NOMO-1 treated with dmso at 0.1 percent for 144 hours (cell line): ENCODE measurements around the gene RNF183.
A peak's percentile ranks its signal among the peaks of the same experiment; 100 is the strongest.

ENCODE experiments used
- DNase-seq: peaks from one replicate; lab custom pipeline; 2025; ENCODE audit not compliant: unreplicated experiment; lab: John Stamatoyannopoulos, UW

RNF183 gene, protein sequence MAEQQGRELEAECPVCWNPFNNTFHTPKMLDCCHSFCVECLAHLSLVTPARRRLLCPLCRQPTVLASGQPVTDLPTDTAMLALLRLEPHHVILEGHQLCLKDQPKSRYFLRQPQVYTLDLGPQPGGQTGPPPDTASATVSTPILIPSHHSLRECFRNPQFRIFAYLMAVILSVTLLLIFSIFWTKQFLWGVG

DNA sequence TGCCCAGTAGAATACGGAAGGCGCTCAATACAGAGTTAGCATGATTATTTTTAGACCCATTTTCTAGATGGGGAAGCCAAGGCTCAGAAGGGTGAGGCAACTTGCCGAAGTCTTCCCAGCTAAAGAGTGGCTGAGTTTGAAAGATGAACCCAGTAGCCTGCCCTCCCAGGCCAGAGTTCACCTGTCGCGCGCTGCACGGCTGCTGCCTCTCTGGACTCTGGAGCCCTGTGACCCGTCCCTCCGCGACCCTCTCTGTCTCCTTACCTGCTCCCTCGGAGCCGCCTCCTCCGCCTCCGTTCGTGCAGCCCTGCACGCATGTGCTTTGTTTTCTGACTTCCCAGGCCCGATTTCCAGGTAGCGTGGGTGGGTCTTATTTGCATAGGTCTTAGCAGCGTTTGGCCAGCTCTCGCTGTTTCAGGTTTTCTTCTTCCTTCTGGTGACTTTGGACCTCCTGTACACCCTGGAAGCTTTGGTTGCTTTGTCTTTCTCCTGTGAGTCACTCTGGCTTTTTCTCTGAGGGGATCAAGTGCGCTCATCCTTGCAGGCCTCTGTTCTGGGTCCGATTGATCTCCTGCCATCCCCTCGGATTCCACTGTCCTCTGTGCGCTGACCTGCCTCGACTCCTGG lies at the start of gene RNF183:
Gene RNF183 (minus strand): TSS at position 585 of the 627 bp plus-strand sequence. CDS start 5,192 bp downstream, outside the sequence.
- no peak for DNase-seq

DNA sequence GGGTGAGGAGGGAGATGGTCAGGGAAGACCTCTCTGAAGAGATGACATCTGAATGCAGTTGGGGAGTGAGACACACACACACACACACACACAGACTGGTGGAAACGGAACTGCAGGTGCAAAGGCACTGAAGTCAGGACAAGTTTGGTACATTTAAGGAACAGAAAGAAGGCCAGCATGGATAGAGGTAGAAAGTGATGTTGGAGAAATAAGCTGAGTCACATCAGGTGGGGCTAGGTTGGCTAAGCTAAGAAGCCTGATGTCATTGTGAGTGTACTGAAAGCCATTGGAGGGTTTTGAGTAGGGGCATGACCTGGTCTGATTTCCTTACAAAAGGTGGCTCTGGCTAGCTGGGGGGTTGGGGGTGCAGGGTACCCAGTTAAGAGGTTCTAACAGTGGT lies 49.2 kb upstream of the RNF183 start:
- DNase-seq: no peak

DNA sequence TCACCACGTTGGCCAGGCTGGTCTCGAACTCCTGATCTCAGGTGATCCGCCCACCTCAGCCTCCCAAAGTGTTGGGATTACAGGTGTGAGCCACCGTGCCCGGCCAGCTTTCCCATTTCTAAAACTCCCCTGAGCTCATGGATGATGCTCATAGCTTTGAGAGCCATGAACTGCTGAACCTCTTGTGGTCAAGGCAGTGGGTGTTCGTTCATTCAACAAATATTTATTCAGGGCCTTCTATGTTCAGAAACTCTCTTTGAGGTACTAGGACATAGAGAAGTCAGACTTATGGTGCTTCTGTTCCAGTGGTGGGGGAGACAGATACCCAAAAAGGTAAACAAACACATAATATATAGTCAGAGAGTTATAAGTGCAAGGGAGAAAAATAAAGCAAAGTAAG lies 48.8 kb upstream of the RNF183 start:
- DNase-seq: no peak

DNA sequence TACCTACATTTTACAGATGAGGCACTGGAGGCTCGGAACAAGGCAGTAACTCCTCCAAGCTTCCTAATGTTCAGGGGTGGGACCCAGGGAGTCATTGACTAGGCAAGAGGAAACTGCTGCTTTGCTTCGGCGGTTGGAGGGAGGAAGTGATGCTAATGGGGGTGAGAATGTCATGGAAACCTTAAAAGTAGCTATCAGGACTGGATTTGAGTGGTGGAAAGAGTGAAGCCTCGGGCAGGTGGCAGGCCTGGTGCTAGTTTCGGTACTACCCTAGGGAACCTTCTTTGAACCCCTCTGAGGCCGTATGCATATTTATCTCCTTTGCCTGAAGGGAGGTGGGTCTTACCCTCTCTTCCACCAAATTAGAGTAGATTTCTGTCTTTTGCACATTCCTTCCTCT lies 47.8 kb upstream of the RNF183 start:
- DNase-seq: peak; percentile 68

DNA sequence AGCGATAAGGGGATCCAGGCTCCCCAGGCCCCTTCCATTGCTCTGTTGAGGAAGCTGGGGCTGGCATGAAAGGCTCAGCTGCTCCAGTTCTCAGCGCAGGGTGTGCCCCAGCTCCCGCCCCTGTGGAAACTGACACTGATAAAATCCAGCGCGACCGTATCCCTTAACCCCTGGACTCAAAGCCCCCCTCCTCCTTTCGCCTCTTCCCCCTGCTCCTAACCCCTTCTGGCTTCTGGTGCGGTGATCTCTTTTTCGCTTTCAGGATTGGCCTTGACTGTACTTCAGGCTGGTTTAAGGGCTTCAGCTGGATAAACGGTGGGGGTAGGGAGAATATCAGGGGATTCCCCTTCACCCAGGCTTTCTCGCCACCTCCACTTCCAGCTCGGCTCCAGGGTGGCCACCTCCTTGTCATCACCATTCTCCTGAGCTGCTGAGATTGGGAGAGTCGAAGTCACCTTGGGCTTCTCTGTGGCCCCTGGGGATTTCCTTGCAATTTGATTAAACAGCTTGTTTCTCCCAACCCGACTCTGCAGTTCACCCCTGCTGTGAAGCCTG lies 47.0 kb upstream of the RNF183 start:
- no peak for DNase-seq

DNA sequence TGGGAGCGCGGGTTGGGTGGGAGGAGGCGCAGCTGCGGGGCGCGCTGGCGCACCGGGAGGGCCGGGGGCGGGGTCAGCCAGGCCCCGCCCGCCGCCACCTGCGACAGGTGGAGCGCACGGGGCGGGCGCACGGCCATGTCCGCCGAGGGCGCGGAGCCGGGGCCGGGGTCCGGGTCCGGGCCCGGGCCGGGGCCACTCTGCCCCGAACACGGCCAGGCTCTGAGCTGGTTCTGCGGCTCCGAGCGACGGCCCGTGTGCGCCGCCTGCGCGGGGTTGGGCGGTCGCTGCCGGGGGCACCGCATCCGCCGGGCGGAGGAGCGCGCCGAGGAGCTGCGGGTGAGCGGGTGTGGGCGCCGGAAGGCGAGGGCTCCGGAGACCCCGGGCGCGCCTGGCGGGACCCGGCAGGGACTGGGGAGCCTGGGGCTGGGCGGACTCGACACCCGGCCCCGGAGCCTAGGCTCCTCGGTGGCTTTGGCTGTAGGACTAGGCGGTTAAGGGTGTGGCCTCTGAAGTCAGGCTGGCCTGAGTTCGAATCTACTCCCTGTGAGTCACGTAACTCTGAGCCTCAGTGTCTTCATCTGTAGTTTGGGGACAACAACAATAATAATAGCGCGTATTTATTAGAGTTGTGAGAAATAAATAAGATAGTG lies 46.4 kb upstream of the RNF183 start, which contains the start of gene BSPRY:
Gene BSPRY (plus strand): TSS at position 97 of the 650 bp plus-strand sequence. CDS start 39 bp downstream, at position 136.
- peak; percentile 14 for DNase-seq

DNA sequence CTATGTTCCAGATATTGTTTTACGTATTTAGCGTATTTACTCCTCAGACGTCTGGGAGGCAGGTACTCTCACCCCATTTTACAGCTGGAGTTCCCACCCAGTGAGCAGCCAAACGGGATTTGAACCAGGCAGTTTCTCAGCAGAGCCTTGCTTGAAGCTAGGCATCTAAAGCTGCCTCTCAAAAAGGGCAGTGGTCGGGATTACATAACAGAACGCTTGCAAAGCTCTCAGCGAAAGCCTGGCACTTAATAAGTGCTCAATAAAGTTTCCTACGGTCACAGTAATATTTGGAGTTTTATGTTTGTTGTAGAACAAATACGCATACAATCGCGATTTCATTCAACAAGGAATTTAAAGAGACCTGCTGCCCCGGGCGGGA lies 45.9 kb upstream of the RNF183 start:
- DNase-seq: no peak

DNA sequence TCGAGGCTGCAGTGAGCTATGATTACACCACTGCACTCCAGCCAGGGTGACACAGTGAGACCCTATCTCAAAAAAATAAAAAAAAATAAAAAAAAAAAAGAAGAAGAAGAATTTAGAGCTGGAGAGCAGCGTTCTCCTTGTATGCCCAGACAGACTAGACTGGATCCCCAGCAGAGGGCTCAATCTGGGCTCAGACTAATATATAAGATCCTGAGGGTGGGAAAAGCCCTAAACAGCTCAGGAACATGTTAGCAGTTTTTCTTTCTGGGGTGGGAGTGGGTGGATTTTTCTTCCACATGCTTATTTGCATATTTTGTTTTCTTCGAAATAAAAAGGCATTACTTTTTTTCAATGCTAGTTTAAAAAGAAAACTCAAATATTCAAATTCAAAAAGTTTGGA lies 45.3 kb upstream of the RNF183 start:
- no peak for DNase-seq

DNA sequence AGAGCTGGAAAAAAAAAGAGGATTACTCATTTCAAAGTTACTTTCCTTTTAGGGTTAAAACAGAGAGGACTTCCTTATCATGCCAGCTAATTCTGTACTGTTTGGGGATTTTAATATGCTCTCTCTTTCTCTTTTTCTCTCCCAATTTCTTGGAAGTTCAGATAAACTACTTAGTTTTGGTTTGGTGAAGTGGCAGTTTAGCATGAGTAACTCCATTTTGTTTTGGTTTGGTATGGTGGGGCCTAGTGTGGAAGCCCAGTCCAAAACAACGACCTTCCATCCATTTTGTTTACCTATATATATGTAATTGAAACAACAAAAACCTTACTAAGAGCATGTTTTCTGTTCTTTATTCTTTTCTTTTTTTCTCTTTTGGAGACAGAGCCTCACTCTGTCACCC lies 42.5 kb upstream of the RNF183 start:
- no peak for DNase-seq

DNA sequence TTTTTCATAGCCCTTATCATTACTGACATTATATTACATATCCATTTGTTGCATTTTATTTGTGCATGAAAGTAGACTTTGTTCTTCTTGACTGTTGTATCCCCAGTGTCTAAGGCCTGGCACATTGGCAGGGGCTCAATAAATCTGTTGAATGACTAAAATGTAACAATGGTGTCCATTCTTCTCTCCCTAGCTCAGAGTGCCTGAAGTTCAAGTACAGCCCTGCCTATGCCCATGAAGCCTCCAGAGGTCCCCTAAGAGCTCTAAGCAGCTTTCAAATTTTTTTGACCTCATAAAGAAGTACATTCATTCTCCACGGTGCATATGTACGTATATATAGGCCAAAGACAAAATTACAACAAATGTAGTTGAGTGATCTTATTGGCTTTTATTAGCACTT lies 42.0 kb upstream of the RNF183 start:
- DNase-seq: no peak

DNA sequence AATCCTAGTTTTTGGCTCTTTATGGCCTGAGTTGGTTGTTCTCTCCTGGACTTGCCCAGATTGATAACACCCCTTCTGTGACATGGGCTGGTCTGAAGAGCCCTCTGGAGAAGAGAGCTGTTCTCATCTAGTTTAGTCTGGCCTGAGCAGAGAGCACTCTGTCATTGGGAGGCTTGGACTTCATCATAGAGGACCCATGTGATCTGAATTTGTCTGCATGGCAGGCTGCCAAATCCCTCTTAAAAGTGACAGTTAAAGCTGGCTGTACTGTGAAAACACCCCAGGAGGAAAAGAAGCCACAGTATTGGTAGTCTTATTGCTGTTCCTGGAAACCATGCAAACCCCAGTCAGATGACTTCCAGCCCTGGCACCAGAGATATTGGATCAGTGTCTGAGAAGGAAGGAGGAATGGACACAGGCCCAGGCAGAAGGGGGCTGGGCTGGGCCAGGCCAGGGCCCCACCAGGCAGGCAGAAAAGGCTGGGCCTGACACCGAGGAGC lies 40.6 kb upstream of the RNF183 start:
- DNase-seq: no peak

DNA sequence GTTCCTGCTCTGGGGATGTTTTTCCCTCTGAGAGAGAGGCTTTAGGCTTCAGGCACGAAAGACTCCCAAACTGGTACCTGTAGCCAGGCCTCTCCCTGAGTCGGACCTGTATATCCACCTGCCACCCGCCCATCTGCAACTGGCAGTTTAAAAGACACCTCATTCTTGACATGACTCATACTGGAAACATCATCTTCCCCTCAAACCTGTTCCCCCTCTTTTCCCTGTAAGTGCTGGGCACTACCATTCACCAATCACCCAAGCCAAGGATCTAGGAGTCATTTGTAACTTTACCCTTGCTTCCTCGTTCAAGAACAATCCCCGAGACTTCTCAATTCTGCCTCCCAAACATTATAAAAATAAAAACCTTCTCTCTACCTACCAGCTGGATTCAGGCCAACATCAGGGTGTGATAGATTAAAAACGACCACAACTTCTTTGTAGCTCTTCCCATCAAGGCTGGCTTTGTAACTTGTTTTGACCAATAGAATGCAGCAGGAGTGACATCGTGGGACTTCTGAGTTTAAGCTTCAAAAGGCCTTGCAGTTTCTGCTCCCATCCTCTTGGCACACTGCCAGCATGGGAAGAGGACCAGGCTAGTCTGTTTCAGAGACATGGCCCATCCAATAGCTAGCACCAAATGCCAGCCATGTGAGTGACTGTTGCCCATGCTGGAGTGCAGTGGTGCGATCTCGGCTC lies 38.7 kb upstream of the RNF183 start:
- no peak for DNase-seq

DNA sequence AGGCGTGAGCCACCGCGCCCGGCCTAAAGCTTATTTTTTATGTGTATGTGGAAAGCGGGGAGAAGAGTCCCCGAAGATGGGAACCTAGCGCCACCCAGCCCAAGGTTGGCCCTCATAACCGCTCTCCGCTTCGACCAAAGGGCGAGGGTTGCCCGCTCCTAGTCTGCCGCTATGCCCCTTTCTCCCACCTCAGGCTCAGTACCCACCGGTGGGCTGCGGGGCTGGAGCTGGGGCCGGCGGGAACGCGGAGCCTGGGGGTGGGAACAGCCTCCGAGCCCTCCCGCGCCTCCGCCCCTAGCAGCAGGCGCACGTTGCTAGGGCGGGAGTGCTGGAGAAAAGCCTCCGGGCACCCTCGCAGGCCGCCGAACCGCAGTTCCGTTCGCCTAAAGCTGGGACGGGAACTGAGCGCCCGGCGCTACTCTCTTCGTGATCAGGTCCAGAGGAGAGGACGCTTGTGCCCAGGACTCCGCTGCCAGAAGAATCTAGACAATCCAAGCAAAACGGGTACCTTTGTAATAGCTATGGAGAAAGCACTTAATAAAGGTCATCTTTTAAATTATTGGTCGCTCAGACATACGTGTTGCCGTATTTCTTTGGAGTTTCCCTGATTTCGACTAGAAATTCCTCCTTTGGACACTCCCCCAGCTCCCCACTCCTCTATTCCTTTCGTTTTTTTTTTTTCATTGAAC lies 37.0 kb upstream of the RNF183 start, which contains the start of gene WDR31:
Gene WDR31 (minus strand): TSS at position 265 of the 689 bp plus-strand sequence. CDS start 8,253 bp downstream, outside the sequence.
- DNase-seq: peak; percentile 79

DNA sequence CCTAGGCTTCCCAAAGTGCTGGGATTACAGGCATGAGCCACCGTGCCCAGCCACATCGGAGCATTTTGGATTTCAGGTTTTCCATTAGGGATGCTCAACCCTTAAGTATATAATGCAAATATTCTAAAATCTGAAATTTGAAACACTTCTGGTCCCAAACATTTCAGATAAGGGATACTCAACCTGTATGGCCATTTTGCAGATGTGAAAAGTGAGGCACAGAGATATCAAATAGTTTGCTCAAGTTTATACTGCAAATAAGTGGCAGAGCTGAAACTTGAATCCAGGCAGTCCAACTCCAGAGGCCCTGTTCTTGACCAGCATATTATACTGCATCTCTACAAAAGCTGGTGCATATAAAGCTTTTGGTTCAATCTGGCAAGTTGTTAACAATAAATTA lies 34.5 kb upstream of the RNF183 start:
- DNase-seq: no peak

DNA sequence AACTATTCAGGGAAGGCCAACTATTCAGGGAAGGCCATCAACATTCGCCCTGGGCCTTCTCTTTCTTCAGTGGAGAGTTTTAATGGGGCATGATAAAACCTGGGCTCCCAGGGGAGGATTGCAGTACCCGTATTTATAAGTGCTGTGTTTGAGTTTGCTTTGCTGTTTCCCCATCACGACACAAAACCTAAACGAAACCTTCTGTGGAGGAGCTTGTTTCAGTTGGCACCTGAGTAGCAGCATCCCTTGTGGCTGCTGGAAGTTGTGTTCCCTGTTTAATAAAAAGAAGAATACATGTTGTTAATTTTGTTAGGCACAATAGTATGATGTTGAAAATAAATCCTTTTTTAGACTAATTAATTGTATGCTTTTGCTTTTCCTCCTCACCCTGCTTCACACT lies 28.6 kb upstream of the RNF183 start:
- DNase-seq: no peak

DNA sequence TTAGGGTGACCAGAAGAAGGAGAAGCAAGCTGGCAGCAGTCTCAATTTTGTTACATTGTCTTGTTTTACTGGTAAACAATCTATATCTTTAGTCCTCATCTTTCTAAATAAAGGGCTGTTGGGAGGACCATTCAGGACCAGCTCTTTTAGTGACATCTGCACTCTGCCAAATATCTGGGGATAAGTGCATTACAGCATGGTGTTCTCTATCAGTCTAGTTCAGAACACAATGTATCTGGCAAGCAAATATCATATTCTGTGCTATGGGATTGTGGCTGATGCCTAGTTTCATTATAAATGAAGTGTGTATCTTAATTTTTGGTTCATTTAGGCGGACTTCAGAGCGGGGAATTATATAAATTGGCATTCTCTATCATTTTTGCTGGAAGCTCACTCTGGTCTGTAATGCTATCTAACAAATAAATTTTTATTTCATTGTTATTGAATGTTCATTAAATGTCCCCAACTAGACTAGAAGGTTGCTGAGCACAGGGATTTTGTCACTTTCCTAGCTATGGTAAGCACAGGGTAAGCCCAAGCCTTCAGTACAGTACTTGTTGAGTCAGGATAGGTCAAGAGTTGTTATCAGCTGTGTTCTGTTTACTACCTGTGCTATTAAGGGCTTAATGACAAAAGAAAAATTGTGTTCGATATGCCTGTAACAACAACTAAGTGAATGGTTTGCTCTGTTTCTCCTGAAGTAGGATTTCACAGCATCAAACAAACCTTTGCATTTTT lies 25.0 kb upstream of the RNF183 start:
- DNase-seq: no peak

DNA sequence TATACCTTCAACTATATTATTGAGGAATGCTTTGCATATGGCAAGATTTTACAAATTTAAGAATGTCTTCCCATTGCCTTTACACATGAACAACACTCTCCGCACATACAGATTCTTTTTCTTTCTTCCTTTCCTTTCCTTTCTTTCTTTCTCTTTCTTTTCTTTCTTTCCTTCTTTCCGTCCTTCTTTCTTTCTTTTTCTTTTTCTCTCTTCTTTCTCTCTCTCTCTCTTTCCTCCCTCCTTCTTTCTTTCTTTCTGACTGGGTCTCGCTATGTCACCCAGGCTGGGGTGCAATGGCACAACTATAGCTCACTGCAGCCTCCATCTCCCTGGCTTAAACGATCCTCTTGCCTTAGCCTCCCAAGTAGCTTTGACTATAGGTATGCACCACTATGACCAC lies 23.1 kb upstream of the RNF183 start:
- no peak for DNase-seq

DNA sequence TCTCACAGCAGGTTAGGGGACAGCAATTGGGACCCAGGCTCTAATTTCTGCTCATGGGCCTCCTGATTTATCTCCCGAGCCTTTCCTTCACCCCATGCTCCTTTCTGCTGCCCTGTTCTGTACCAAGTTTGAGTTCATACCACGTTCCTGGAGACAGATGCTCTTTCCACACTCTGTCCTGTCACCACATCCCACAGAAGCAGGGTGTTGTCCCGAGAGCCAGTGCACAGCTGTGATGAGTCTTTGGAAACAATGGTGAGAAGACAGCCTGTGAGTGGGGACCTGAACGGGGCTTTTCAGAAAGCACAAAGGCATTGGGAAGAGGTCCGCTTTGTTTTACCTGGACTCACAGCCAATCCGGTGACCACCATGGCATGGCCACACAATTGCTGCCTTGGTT lies 19.5 kb upstream of the RNF183 start:
- DNase-seq: no peak

DNA sequence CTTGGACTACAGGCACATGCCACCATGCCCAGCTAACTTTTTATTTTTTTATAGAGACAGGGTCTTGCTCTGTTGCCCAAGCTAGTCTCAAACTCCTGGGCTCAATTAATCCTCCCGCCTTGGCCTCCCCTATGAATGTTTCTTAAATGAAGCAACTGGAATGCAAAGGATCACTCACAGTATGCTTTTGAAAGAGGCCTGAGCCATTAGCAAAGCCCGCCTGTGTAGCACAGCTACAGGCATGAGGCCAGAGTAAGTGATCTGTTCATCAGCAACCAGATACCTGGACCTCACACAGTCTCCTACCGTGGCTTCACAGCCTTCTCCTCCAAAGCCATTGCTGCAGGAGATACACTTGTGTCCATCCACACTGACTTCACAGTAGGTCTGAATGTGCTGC lies 16.9 kb upstream of the RNF183 start:
- no peak for DNase-seq

DNA sequence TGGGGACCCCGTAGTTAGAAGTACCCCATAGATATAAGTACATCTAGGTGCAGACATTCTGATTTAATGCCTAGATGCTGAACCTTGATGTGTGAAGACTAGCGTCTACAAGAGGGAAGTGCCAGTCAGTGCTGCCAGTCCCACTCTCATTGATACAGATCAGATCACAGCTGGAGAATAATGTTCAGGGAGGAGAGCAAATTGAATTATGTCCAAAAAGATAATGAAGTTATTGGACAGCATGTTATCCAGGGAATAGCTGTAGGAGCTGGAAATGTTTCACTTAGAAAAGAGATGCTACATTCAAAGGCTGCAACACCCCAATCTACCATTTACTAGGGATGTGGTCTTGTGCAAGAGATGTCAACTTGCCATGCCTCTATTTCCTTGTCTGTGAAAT lies 15.9 kb upstream of the RNF183 start:
- DNase-seq: no peak
